Central memory CD8-positive, alpha-beta T cell (primary cell): Measurements from ENCODE around the gene RNF183.

Source experiments
- ATAC-seq: fragments of 150-1000 bp; cut with Tn5 transposase; replicated peaks from 2 replicates; pipeline ENCODE4 v1.10.0; 2022; ENCODE audit warnings: mild to moderate bottlenecking, moderate FRiP score, moderate number of reproducible peaks; ENCODE audit not compliant: poor library complexity, severe bottlenecking; ENCODE audit errors: extremely low read depth
- DNase-seq, 2 donors: peaks; one replicate each; pipeline ENCODE4 v3.0.0; 2021; ENCODE audit warnings: low spot score in 2 of 2
- H3K27ac Mint-ChIP-seq: one replicate; pipeline ENCODE4 v1.8.0; 2022; ENCODE audit warnings: low read depth, mild to moderate bottlenecking, moderate library complexity, mixed read lengths
- H3K27me3 Mint-ChIP-seq: one replicate; pipeline ENCODE4 v1.8.0; 2022; ENCODE audit warnings: mixed read lengths
- H3K36me3 Mint-ChIP-seq: one replicate; pipeline ENCODE4 v1.8.0; 2022; ENCODE audit warnings: mild to moderate bottlenecking, moderate library complexity, mixed read lengths; ENCODE audit not compliant: insufficient read depth
- H3K4me1 Mint-ChIP-seq: one replicate; pipeline ENCODE4 v1.8.0; 2022; ENCODE audit warnings: mixed read lengths
- H3K4me3 Mint-ChIP-seq: one replicate; pipeline ENCODE4 v1.8.0; 2022; ENCODE audit warnings: mild to moderate bottlenecking, moderate library complexity, mixed read lengths
- H3K9me3 Mint-ChIP-seq: one replicate; pipeline ENCODE4 v1.8.0; 2022; ENCODE audit warnings: mixed read lengths

Gene RNF183

DNA sequence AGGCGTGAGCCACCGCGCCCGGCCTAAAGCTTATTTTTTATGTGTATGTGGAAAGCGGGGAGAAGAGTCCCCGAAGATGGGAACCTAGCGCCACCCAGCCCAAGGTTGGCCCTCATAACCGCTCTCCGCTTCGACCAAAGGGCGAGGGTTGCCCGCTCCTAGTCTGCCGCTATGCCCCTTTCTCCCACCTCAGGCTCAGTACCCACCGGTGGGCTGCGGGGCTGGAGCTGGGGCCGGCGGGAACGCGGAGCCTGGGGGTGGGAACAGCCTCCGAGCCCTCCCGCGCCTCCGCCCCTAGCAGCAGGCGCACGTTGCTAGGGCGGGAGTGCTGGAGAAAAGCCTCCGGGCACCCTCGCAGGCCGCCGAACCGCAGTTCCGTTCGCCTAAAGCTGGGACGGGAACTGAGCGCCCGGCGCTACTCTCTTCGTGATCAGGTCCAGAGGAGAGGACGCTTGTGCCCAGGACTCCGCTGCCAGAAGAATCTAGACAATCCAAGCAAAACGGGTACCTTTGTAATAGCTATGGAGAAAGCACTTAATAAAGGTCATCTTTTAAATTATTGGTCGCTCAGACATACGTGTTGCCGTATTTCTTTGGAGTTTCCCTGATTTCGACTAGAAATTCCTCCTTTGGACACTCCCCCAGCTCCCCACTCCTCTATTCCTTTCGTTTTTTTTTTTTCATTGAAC, 37.0 kb upstream of the RNF183 start, which contains the start of gene WDR31:
Gene WDR31 (minus strand): TSS at position 265 of the 689 bp plus-strand sequence. CDS start 8,253 bp downstream, outside the sequence.
- H3K27me3 Mint-ChIP-seq: peaks cover 10% of the 10 kb centered on the region
- peak within 1 kb of the TSS; percentile 20 for H3K27ac Mint-ChIP-seq
- peaks cover 3% of the 10 kb centered on the region for H3K36me3 Mint-ChIP-seq
- peak; percentile 60 to 66 for DNase-seq
- H3K9me3 Mint-ChIP-seq: no peaks in the 10 kb centered on the region
- peak within 1 kb of the TSS; percentile 77 for H3K4me3 Mint-ChIP-seq
- H3K4me1 Mint-ChIP-seq: peaks cover 12% of the 10 kb centered on the region
- peak; percentile 91 for ATAC-seq

GRCh38 chr9:113337714-113338113, 34.5 kb upstream of the RNF183 start:
- no peaks in the 10 kb centered on the region for H3K9me3 Mint-ChIP-seq
- H3K4me1 Mint-ChIP-seq: peaks cover 12% of the 10 kb centered on the region
- DNase-seq (no peak), ATAC-seq (no peak)
- H3K27ac Mint-ChIP-seq: no peak overlapping the region
- H3K4me3 Mint-ChIP-seq: no peak overlapping the region
- peaks cover 3% of the 10 kb centered on the region for H3K36me3 Mint-ChIP-seq
- H3K27me3 Mint-ChIP-seq: peaks cover 10% of the 10 kb centered on the region

- H3K27me3 Mint-ChIP-seq: no peaks in the 10 kb centered on the region
- H3K4me1 Mint-ChIP-seq: no peaks in the 10 kb centered on the region
- H3K36me3 Mint-ChIP-seq: no peaks in the 10 kb centered on the region
- H3K4me3 Mint-ChIP-seq: no peak overlapping the region
- no peak for DNase-seq
- H3K9me3 Mint-ChIP-seq: no peaks in the 10 kb centered on the region
- H3K27ac Mint-ChIP-seq: no peak overlapping the region
- no peak for ATAC-seq
These were observed 28.6 kb upstream of the RNF183 start for GRCh38 chr9:113331780-113332179.

- ATAC-seq (no peak), DNase-seq (no peak)
- Mint-ChIP-seq H3K4me3 (no peak overlapping the region), H3K4me1 (no peaks in the 10 kb centered on the region), H3K27ac (no peak overlapping the region), H3K36me3 (no peaks in the 10 kb centered on the region), H3K9me3 (no peaks in the 10 kb centered on the region), H3K27me3 (no peaks in the 10 kb centered on the region)
These were observed 25.0 kb upstream of the RNF183 start for GRCh38 chr9:113328045-113328782.

GRCh38 chr9:113326230-113326629, 23.1 kb upstream of the RNF183 start:
- Mint-ChIP-seq H3K4me1 (no peaks in the 10 kb centered on the region), H3K27ac (no peak overlapping the region), H3K4me3 (no peak overlapping the region), H3K36me3 (no peaks in the 10 kb centered on the region), H3K27me3 (no peaks in the 10 kb centered on the region), H3K9me3 (no peaks in the 10 kb centered on the region)
- ATAC-seq: no peak
- DNase-seq: no peak

DNA sequence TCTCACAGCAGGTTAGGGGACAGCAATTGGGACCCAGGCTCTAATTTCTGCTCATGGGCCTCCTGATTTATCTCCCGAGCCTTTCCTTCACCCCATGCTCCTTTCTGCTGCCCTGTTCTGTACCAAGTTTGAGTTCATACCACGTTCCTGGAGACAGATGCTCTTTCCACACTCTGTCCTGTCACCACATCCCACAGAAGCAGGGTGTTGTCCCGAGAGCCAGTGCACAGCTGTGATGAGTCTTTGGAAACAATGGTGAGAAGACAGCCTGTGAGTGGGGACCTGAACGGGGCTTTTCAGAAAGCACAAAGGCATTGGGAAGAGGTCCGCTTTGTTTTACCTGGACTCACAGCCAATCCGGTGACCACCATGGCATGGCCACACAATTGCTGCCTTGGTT, 19.5 kb upstream of the RNF183 start:
- no peaks in the 10 kb centered on the region for H3K36me3 Mint-ChIP-seq
- no peak for ATAC-seq
- no peaks in the 10 kb centered on the region for H3K4me1 Mint-ChIP-seq
- H3K27me3 Mint-ChIP-seq: no peaks in the 10 kb centered on the region
- H3K27ac Mint-ChIP-seq: no peak overlapping the region
- H3K9me3 Mint-ChIP-seq: no peaks in the 10 kb centered on the region
- no peak overlapping the region for H3K4me3 Mint-ChIP-seq
- DNase-seq: no peak

DNA sequence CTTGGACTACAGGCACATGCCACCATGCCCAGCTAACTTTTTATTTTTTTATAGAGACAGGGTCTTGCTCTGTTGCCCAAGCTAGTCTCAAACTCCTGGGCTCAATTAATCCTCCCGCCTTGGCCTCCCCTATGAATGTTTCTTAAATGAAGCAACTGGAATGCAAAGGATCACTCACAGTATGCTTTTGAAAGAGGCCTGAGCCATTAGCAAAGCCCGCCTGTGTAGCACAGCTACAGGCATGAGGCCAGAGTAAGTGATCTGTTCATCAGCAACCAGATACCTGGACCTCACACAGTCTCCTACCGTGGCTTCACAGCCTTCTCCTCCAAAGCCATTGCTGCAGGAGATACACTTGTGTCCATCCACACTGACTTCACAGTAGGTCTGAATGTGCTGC, 16.9 kb upstream of the RNF183 start:
- DNase-seq (no peak), ATAC-seq (no peak)
- Mint-ChIP-seq H3K27me3 (peaks cover 14% of the 10 kb centered on the region), H3K4me3 (no peak overlapping the region), H3K36me3 (no peaks in the 10 kb centered on the region), H3K9me3 (no peaks in the 10 kb centered on the region), H3K4me1 (no peaks in the 10 kb centered on the region), H3K27ac (peak overlapping the region; percentile 63)

- Mint-ChIP-seq H3K4me1 (no peaks in the 10 kb centered on the region), H3K27ac (no peak overlapping the region), H3K9me3 (no peaks in the 10 kb centered on the region), H3K4me3 (no peak overlapping the region), H3K36me3 (no peaks in the 10 kb centered on the region), H3K27me3 (peaks cover 19% of the 10 kb centered on the region)
- ATAC-seq: no peak
- DNase-seq: no peak
These were observed 15.9 kb upstream of the RNF183 start for GRCh38 chr9:113319054-113319453.

- no peaks in the 10 kb centered on the region for H3K36me3 Mint-ChIP-seq
- ATAC-seq (no peak), DNase-seq (no peak)
These were observed 14.6 kb upstream of the RNF183 start for GRCh38 chr9:113317777-113318176.

GRCh38 chr9:113316030-113316429, 12.9 kb upstream of the RNF183 start:
- no peak overlapping the region for H3K4me3 Mint-ChIP-seq
- no peaks in the 10 kb centered on the region for H3K9me3 Mint-ChIP-seq
- no peak overlapping the region for H3K27ac Mint-ChIP-seq
- no peaks in the 10 kb centered on the region for H3K36me3 Mint-ChIP-seq
- H3K4me1 Mint-ChIP-seq: no peaks in the 10 kb centered on the region
- ATAC-seq (no peak), DNase-seq (no peak)
- H3K27me3 Mint-ChIP-seq: peaks cover 19% of the 10 kb centered on the region

More at GRCh38 chr9:113317777-113318176, 14.6 kb upstream of the RNF183 start:
- Mint-ChIP-seq H3K4me3 (no peak overlapping the region), H3K27me3 (peaks cover 19% of the 10 kb centered on the region), H3K4me1 (no peaks in the 10 kb centered on the region), H3K9me3 (no peaks in the 10 kb centered on the region), H3K27ac (no peak overlapping the region)

GRCh38 chr9:113315231-113315630, 12.1 kb upstream of the RNF183 start:
- ATAC-seq (no peak), DNase-seq (no peak)
- Mint-ChIP-seq H3K9me3 (no peaks in the 10 kb centered on the region), H3K36me3 (no peaks in the 10 kb centered on the region), H3K4me3 (no peak overlapping the region), H3K4me1 (no peaks in the 10 kb centered on the region), H3K27me3 (peaks cover 19% of the 10 kb centered on the region), H3K27ac (no peak overlapping the region)

GRCh38 chr9:113313261-113313660, 10.1 kb upstream of the RNF183 start:
- H3K27me3 Mint-ChIP-seq: peaks cover 19% of the 10 kb centered on the region
- no peaks in the 10 kb centered on the region for H3K4me1 Mint-ChIP-seq
- no peak for ATAC-seq
- no peaks in the 10 kb centered on the region for H3K36me3 Mint-ChIP-seq
- H3K4me3 Mint-ChIP-seq: no peak overlapping the region
- DNase-seq: no peak
- H3K9me3 Mint-ChIP-seq: no peaks in the 10 kb centered on the region
- H3K27ac Mint-ChIP-seq: no peak overlapping the region

GRCh38 chr9:113311961-113312360, 8.8 kb upstream of the RNF183 start:
- ATAC-seq: no peak
- H3K27ac Mint-ChIP-seq: no peak overlapping the region

More at GRCh38 chr9:113311961-113312360, 8.8 kb upstream of the RNF183 start:
- Mint-ChIP-seq H3K36me3 (no peaks in the 10 kb centered on the region), H3K4me1 (no peaks in the 10 kb centered on the region), H3K27me3 (peaks cover 19% of the 10 kb centered on the region), H3K4me3 (no peak overlapping the region), H3K9me3 (no peaks in the 10 kb centered on the region)
- no peak for DNase-seq
